ENCODE data around the gene RNPEPL1.
"Not testable (repeated sequence)": the region's sequence is repeated elsewhere in the genome, so short reads cannot be mapped to it uniquely, and the experiment has no call there.

Gene RNPEPL1

GRCh38 chr2:240531038-240531437 is 37.2 kb upstream of the RNPEPL1 start:
- TF ChIP-seq POLR2A (IDR thresholded peaks at IDR 0.05; ENCODE audit: low read depth, low read length) (no peak), TAF1 (IDR thresholded peaks at IDR 0.05; ENCODE audit: low read depth, low read length) (no peak), SPI1 (IDR thresholded peaks at IDR 0.05; ENCODE audit: low read depth, low read length) (no peak), PAX5 (IDR thresholded peaks at IDR 0.05; ENCODE audit: insufficient read depth, low read length, severe bottlenecking) (no peak), POU2F2 (IDR thresholded peaks at IDR 0.05; ENCODE audit: low read depth, low read length) (no peak), POLR2AphosphoS5 (IDR thresholded peaks at IDR 0.05; ENCODE audit: low read depth, low read length) (no peak)
- DNase-seq (ENCODE audit: insufficient read length, low spot score) (no peak), FAIRE-seq (no peak)

GRCh38 chr2:240532031-240532775 is 36.1 kb upstream of the RNPEPL1 start:
- no peak for DNase-seq (ENCODE audit: insufficient read length, low spot score)
- TF ChIP-seq TAF1 (IDR thresholded peaks at IDR 0.05; ENCODE audit: low read depth, low read length) (no peak), POLR2A (IDR thresholded peaks at IDR 0.05; ENCODE audit: low read depth, low read length) (no peak), POLR2AphosphoS5 (IDR thresholded peaks at IDR 0.05; ENCODE audit: low read depth, low read length) (no peak), POU2F2 (IDR thresholded peaks at IDR 0.05; ENCODE audit: low read depth, low read length) (no peak), SPI1 (IDR thresholded peaks at IDR 0.05; ENCODE audit: low read depth, low read length) (no peak), PAX5 (IDR thresholded peaks at IDR 0.05; ENCODE audit: insufficient read depth, low read length, severe bottlenecking) (no peak)
- no peak for FAIRE-seq

DNA sequence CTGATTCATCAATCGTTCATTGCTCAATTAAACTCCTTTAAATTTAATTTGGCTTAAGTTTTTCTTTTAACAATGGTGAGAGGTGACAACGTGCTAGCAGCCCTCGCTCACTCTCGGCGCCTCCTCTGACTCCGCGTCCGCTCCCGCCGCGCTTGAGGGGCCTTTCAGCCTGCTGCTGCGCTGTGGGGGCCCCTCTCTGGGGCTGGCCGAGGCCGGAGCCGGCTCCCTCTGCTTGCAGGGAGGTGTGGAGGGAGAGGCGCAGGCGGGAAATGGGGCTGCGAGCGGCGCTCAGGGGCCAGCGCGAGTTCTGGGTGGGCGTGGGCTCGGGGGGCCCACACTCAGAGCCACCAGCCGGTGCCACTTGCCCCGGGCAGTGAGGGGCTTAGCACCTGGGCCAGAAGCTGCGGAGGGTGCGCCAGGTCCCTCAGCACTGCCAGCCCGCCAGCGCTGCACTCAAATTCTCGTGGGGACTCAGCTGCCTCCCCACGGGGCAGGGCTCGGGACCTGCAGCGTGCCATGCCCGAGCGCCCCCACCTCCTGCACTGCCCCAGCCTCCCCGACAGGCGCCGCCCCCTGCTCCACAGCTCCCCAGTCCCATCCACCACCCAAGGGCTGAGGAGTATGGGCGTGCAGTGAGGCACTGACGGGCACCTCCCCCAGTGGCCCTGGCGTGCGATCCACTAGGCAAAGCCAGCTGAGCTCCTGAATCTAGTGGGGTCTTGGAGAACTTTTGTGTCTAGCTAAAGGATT is 30.1 kb upstream of the RNPEPL1 start:
- TF ChIP-seq POU2F2 (IDR thresholded peaks at IDR 0.05; ENCODE audit: low read depth, low read length), result no peak
- no peak for TF ChIP-seq SPI1 (IDR thresholded peaks at IDR 0.05; ENCODE audit: low read depth, low read length)
- DNase-seq (ENCODE audit: insufficient read length, low spot score) (no peak), FAIRE-seq (no peak)

GRCh38 chr2:240539101-240539500 is 29.2 kb upstream of the RNPEPL1 start:
- FAIRE-seq; DNase-seq (ENCODE audit: insufficient read length, low spot score): not testable (repeated sequence)

DNA sequence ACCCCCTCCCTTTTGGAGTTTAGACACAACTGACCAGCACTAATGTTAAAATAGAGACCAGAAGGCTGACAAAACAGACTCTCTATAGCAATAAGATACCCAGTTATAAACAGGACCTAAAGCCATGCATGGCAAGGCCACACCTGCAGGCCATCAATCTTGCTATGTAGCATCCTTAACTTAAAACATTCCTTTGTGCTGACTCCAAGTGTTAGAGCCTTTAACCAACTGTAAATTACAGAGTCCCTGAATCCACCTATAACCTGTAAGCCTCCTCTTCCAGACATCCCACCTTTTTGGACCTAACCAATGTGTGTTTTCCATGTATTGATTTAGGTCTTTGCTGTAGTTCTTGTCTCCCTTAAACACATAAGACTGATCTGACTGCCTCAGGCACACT is 28.4 kb upstream of the RNPEPL1 start:
- no peak for TF ChIP-seq POLR2AphosphoS5 (IDR thresholded peaks at IDR 0.05; ENCODE audit: low read depth, low read length)
- no peak for TF ChIP-seq TAF1 (IDR thresholded peaks at IDR 0.05; ENCODE audit: low read depth, low read length)
- no peak for TF ChIP-seq SPI1 (IDR thresholded peaks at IDR 0.05; ENCODE audit: low read depth, low read length)
- TF ChIP-seq PAX5 (IDR thresholded peaks at IDR 0.05; ENCODE audit: insufficient read depth, low read length, severe bottlenecking), result no peak
- no peak for TF ChIP-seq POU2F2 (IDR thresholded peaks at IDR 0.05; ENCODE audit: low read depth, low read length)
- no peak for TF ChIP-seq POLR2A (IDR thresholded peaks at IDR 0.05; ENCODE audit: low read depth, low read length)
- no peak for FAIRE-seq
- DNase-seq (ENCODE audit: insufficient read length, low spot score), result no peak

- DNase-seq (ENCODE audit: insufficient read length, low spot score) (no peak), FAIRE-seq (no peak)
- no peak for TF ChIP-seq POLR2AphosphoS5 (IDR thresholded peaks at IDR 0.05; ENCODE audit: low read depth, low read length)
- TF ChIP-seq TAF1 (IDR thresholded peaks at IDR 0.05; ENCODE audit: low read depth, low read length), result no peak
- no peak for TF ChIP-seq PAX5 (IDR thresholded peaks at IDR 0.05; ENCODE audit: insufficient read depth, low read length, severe bottlenecking)
- TF ChIP-seq POU2F2 (IDR thresholded peaks at IDR 0.05; ENCODE audit: low read depth, low read length), result no peak
These were observed 17.0 kb upstream of the RNPEPL1 start for GRCh38 chr2:240551288-240551687.

- no peak for TF ChIP-seq SPI1 (IDR thresholded peaks at IDR 0.05; ENCODE audit: low read depth, low read length)
- TF ChIP-seq TAF1 (IDR thresholded peaks at IDR 0.05; ENCODE audit: low read depth, low read length), result no peak
- TF ChIP-seq PAX5 (IDR thresholded peaks at IDR 0.05; ENCODE audit: insufficient read depth, low read length, severe bottlenecking), result peak; percentile 37
- no peak for TF ChIP-seq POLR2AphosphoS5 (IDR thresholded peaks at IDR 0.05; ENCODE audit: low read depth, low read length)
- DNase-seq (ENCODE audit: insufficient read length, low spot score) (no peak), FAIRE-seq (peak; percentile 31)
These were observed 16.5 kb upstream of the RNPEPL1 start for GRCh38 chr2:240551811-240552210.

- no peak for FAIRE-seq
- no peak for DNase-seq (ENCODE audit: insufficient read length, low spot score)
- no peak for TF ChIP-seq SPI1 (IDR thresholded peaks at IDR 0.05; ENCODE audit: low read depth, low read length)
- no peak for TF ChIP-seq POLR2AphosphoS5 (IDR thresholded peaks at IDR 0.05; ENCODE audit: low read depth, low read length)
- TF ChIP-seq POLR2A (IDR thresholded peaks at IDR 0.05; ENCODE audit: low read depth, low read length), result no peak
- no peak for TF ChIP-seq TAF1 (IDR thresholded peaks at IDR 0.05; ENCODE audit: low read depth, low read length)
- no peak for TF ChIP-seq PAX5 (IDR thresholded peaks at IDR 0.05; ENCODE audit: insufficient read depth, low read length, severe bottlenecking)
- TF ChIP-seq POU2F2 (IDR thresholded peaks at IDR 0.05; ENCODE audit: low read depth, low read length), result no peak
These were observed 14.3 kb upstream of the RNPEPL1 start for GRCh38 chr2:240553956-240554480.

- FAIRE-seq, result no peak
- TF ChIP-seq POLR2A (IDR thresholded peaks at IDR 0.05; ENCODE audit: low read depth, low read length) (no peak), POU2F2 (IDR thresholded peaks at IDR 0.05; ENCODE audit: low read depth, low read length) (no peak)
- DNase-seq (ENCODE audit: insufficient read length, low spot score), result no peak
These were observed 13.4 kb upstream of the RNPEPL1 start for GRCh38 chr2:240554767-240555493.
